Psoas muscle (tissue), 8 donors: ENCODE results near the gene STK17A. TPM values are rescaled to one million over a fixed set of nuclear protein-coding genes. Genes with fewer than 3 reads are reported as not detected.

Source experiments
- ATAC-seq, 4 donors: fragments of 200-7000 bp; cut with Tn5 transposase; one replicate each; pipeline ENCODE4 v1.9.1; 2020; ENCODE audit warnings: moderate library complexity in 3 of 4, mild to moderate bottlenecking in 2 of 4
- DNase-seq, 2 donors: peaks; one replicate each; pipeline ENCODE4 v3.0.0-alpha.2; 2020
- H3K27ac ChIP-seq: fragments of 200-600 bp; one replicate; pipeline ENCODE4 v1.8.0; 2022
- H3K27me3 ChIP-seq, 3 donors: fragments of 200-600 bp in 1 of 3; one replicate each; pipeline versions ENCODE4 v1.6.1 to v1.8.0; 2013 to 2022; ENCODE audit warnings: low read length in 2 of 3, mild to moderate bottlenecking in 2 of 3, moderate library complexity in 1 of 3; ENCODE audit not compliant: insufficient read depth in 3 of 3
- H3K36me3 ChIP-seq, 2 donors: fragments of 200-600 bp in 1 of 2; one replicate each; pipeline versions ENCODE4 v1.6.1 to v1.8.0; 2013 to 2022; ENCODE audit warnings: low read depth in 1 of 2, mild to moderate bottlenecking in 1 of 2, moderate library complexity in 1 of 2; ENCODE audit not compliant: insufficient read depth in 1 of 2
- H3K4me1 ChIP-seq: fragments of 200-600 bp; one replicate; pipeline ENCODE4 v1.8.0; 2022
- H3K4me3 ChIP-seq: fragments of 200-600 bp; one replicate; pipeline ENCODE4 v1.8.0; 2022; ENCODE audit warnings: mild to moderate bottlenecking
- H3K9me3 ChIP-seq: fragments of 200-600 bp; one replicate; pipeline ENCODE4 v1.8.0; 2022
- CTCF ChIP-seq: fragments of 200-600 bp; IDR thresholded peaks from one replicate; pipeline ENCODE4 v1.8.0; 2022; ENCODE audit warnings: antibody characterized with exemption
- WGBS, 3 donors: extraction: QIAGEN DNeasy Blood & Tissue Kit; methylation state at CpG; one replicate each; pipeline versions ENCODE4 v1.1.6 to v1.1.7; 2013; 5-methylcytosine and 5-hydroxymethylcytosine counted together
- intact Hi-C, 2 donors: fragments of 100-400 bp; cut with DNase I; formaldehyde crosslinking; loops; one replicate each; pipeline versions ENCODE4 v1.11.0 to v1.14.2; 2022
- polyA plus RNA-seq, 3 donors: library from polyadenylated mRNA; stranded (reverse); fragments of 200-250 nt; gene quantifications; one replicate each; pipeline ENCODE4 v1.2.3, GENCODE V29; 2013
- total RNA-seq, 4 donors: library from RNA; stranded (reverse); fragmentation: NEBNext Ultra II Directional in 2 of 4; extraction: Animal tissue kit (Norgen Biotek cat#: 25700) in 2 of 4; gene quantifications; one replicate each; pipeline versions ENCODE4 v1.2.1 to v1.2.4, GENCODE V29; 2021 to 2023
- donor health status: healthy with polysubstance abuse.
- donor health status: DM: no; HTN: no; CAD: no; lungs with moderate emphysema.
- donor health status: Bipolar disorder and iron deficiency.
- donor health status: healthy.
- donor health status: DM: yes; HTN: yes; CAD: no.
- donor health status: DM: no; HTN: no; CAD: no.
- donor health status: DM: no; HTN: no; CAD: no.
- donor health status: DM: yes; HTN: yes; CAD: no.

STK17A gene
- total and polyA plus RNA-seq, 7 donors: 16.5 to 47.5 (median 21.4) TPM

- ATAC-seq (peak in 3 of 4 donors; percentile 76 to 82 (median 77)), DNase-seq (no peak)
- Histone ChIP-seq H3K36me3 (no peaks in the 10 kb centered on the region), H3K27me3 (no peaks in the 10 kb centered on the region), H3K9me3 (no peaks in the 10 kb centered on the region), H3K4me3 (no peak overlapping the region), H3K27ac (peak overlapping the region; percentile 43), H3K4me1 (peaks cover 16% of the 10 kb centered on the region)
- TF ChIP-seq CTCF: no peak
- intact Hi-C loops: no loop called here
- WGBS, 3 donors: 46 to 65% (median 49%) methylated on average over 7 of the region's 7 CpGs
These were observed 76.0 kb downstream of the STK17A start for GRCh38 chr7:43658718-43659548.

GRCh38 chr7:43659549-43659896, 76.6 kb downstream of the STK17A start:
- Histone ChIP-seq H3K27me3 (no peaks in the 10 kb centered on the region), H3K9me3 (no peaks in the 10 kb centered on the region), H3K4me3 (no peak overlapping the region), H3K27ac (peak overlapping the region; percentile 43), H3K36me3 (no peaks in the 10 kb centered on the region), H3K4me1 (peaks cover 20% of the 10 kb centered on the region)
- DNase-seq: no peak
- no peak for TF ChIP-seq CTCF
- intact Hi-C loops: no loop called here
- ATAC-seq: no peak

- peak in 1 of 4 donors; percentile 19 for ATAC-seq
- Histone ChIP-seq H3K27me3 (no peaks in the 10 kb centered on the region), H3K4me3 (no peak overlapping the region), H3K9me3 (no peaks in the 10 kb centered on the region), H3K36me3 (no peaks in the 10 kb centered on the region), H3K27ac (peak overlapping the region; percentile 43), H3K4me1 (peaks cover 26% of the 10 kb centered on the region)
- WGBS, 3 donors: 82 to 97% (median 91%) methylated on average over 2 of the region's 2 CpGs
- TF ChIP-seq CTCF: no peak
- no peak for DNase-seq
- intact Hi-C loops: no loop called here
These were observed 77.2 kb downstream of the STK17A start for GRCh38 chr7:43660141-43660540.

- H3K9me3 ChIP-seq: no peaks in the 10 kb centered on the region
- no peak for DNase-seq
- TF ChIP-seq CTCF: no peak
- no peak for ATAC-seq
- intact Hi-C loops: no loop called here
- H3K36me3 ChIP-seq: no peaks in the 10 kb centered on the region
- peaks cover 38% of the 10 kb centered on the region for H3K4me1 ChIP-seq
- H3K4me3 ChIP-seq: no peak overlapping the region
- H3K27ac ChIP-seq: no peak overlapping the region
- 0 to 72% (median 55%) methylated on average over 1 of the region's 1 CpG for WGBS, 3 donors
- H3K27me3 ChIP-seq: no peaks in the 10 kb centered on the region
These were observed 81.8 kb downstream of the STK17A start for GRCh38 chr7:43664681-43665080.

GRCh38 chr7:43666938-43667337, 84.0 kb downstream of the STK17A start:
- Histone ChIP-seq H3K4me3 (no peak overlapping the region), H3K27me3 (no peaks in the 10 kb centered on the region), H3K4me1 (peaks cover 40% of the 10 kb centered on the region), H3K36me3 (no peaks in the 10 kb centered on the region), H3K9me3 (no peaks in the 10 kb centered on the region), H3K27ac (no peak overlapping the region)
- no peak for TF ChIP-seq CTCF
- DNase-seq (no peak), ATAC-seq (no peak)
- intact Hi-C loops: no loop called here
